ENCODE results near the gene AIP.
A peak's percentile ranks its signal among the peaks of the same experiment; 100 is the strongest.

AIP gene

GRCh38 chr11:67499808-67500483 lies 17.1 kb downstream of the AIP start:
- CTCF ChIA-PET: interaction anchor here (0.6 kb wide), 1 partner anchor 130 kb away, joined by 5 read pairs; no protein-coding TSS in a partner anchor
- Histone ChIP-seq H3K36me3 (ENCODE audit: control insufficient read depth in 2 of 2, insufficient read depth in 1 of 2, low read length in 2 of 2) (peaks cover 0 to 72% of the 10 kb centered on the region in 2 experiments; a peak in 1 of 3 replicates), H3K9me3 (ENCODE audit: control insufficient read depth, insufficient read depth, low read depth, low read length) (no peaks in the 10 kb centered on the region), H3K27ac (ENCODE audit: extremely low read depth, low read depth, low read length) (no peak overlapping the region), H3K4me1 (ENCODE audit: control insufficient read depth, insufficient read depth, low read length) (no peaks in the 10 kb centered on the region), H3K4me3 (ENCODE audit: low read depth, low read length) (no peak overlapping the region)
- TF ChIP-seq ZNF707 (tag by site-specific recombination; IDR thresholded peaks at IDR 0.05): no peak
- TF ChIP-seq ZNF175 (tag by site-specific recombination; IDR thresholded peaks at IDR 0.05): no peak
- TF ChIP-seq ZNF391 (tag by site-specific recombination; IDR thresholded peaks at IDR 0.05; ENCODE audit: borderline replicate concordance, low read depth): no peak
- no peak for TF ChIP-seq REST (tag by site-specific recombination; IDR thresholded peaks at IDR 0.05)
- TF ChIP-seq ZNF768 (tag by site-specific recombination; IDR thresholded peaks at IDR 0.05): no peak
- no peak for TF ChIP-seq ZSCAN5A (tag by site-specific recombination; IDR thresholded peaks at IDR 0.05)
- no peak for TF ChIP-seq ZNF10 (tag by site-specific recombination; IDR thresholded peaks at IDR 0.05)
- no peak for TF ChIP-seq SALL2 (tag by site-specific recombination; IDR thresholded peaks at IDR 0.05; ENCODE audit: borderline replicate concordance)
- no peak for TF ChIP-seq ZNF510 (tag by site-specific recombination; IDR thresholded peaks at IDR 0.05; ENCODE audit: insufficient replicate concordance)
- TF ChIP-seq SP2 (tag by site-specific recombination; IDR thresholded peaks at IDR 0.05): no peak
- TF ChIP-seq ZNF555 (tag by site-specific recombination; conservative IDR thresholded peaks at IDR 0.05): no peak
- no peak for TF ChIP-seq ZNF560 (tag by site-specific recombination; IDR thresholded peaks at IDR 0.05; ENCODE audit: borderline replicate concordance)
- TF ChIP-seq ZNF221 (tag by site-specific recombination; IDR thresholded peaks at IDR 0.05; ENCODE audit: borderline replicate concordance): no peak
- TF ChIP-seq REPIN1 (tag by site-specific recombination; IDR thresholded peaks at IDR 0.05; ENCODE audit: low read depth): no peak
- no peak for TF ChIP-seq ZSCAN23 (tag by site-specific recombination; IDR thresholded peaks at IDR 0.05)
- TF ChIP-seq ZNF16 (tag by site-specific recombination; IDR thresholded peaks at IDR 0.05; ENCODE audit: low read depth): no peak
- no peak for TF ChIP-seq HOXA7 (CRISPR knock-in tag; IDR thresholded peaks at IDR 0.05; ENCODE audit: borderline replicate concordance)
- TF ChIP-seq PRDM1 (tag by site-specific recombination; IDR thresholded peaks at IDR 0.05): no peak
- TF ChIP-seq ZNF501 (tag by site-specific recombination; IDR thresholded peaks at IDR 0.05): no peak
- POLR2A ChIA-PET: no interaction called here

- no peak overlapping the region for H3K4me3 ChIP-seq (ENCODE audit: low read depth, low read length)
- CTCF ChIA-PET: no interaction called here
- POLR2A ChIA-PET: no interaction called here
- H3K9me3 ChIP-seq (ENCODE audit: control insufficient read depth, insufficient read depth, low read depth, low read length): no peaks in the 10 kb centered on the region
- H3K36me3 ChIP-seq (ENCODE audit: control insufficient read depth in 2 of 2, insufficient read depth in 1 of 2, low read length in 2 of 2): peaks cover 0 to 67% of the 10 kb centered on the region in 2 experiments; a peak in 1 of 3 replicates
- H3K4me1 ChIP-seq (ENCODE audit: control insufficient read depth, insufficient read depth, low read length): no peaks in the 10 kb centered on the region
- H3K27ac ChIP-seq (ENCODE audit: extremely low read depth, low read depth, low read length): no peak overlapping the region
- TF ChIP-seq SP2 (tag by site-specific recombination; IDR thresholded peaks at IDR 0.05): 0 out of 2 replicates have a peak, but pooled peaks have one; percentile 10
- no peak for TF ChIP-seq PRDM2 (tag by site-specific recombination; IDR thresholded peaks at IDR 0.05; ENCODE audit: borderline replicate concordance)
- TF ChIP-seq EGR2 (tag by site-specific recombination; IDR thresholded peaks at IDR 0.05; ENCODE audit: low read depth): peak; percentile 38; the same call in 1 of the 2 replicates
- no peak for TF ChIP-seq ZNF239 (tag by site-specific recombination; IDR thresholded peaks at IDR 0.05)
- TF ChIP-seq ZNF521 (tag by site-specific recombination; IDR thresholded peaks at IDR 0.05): no peak
- TF ChIP-seq ZNF621 (tag by site-specific recombination; IDR thresholded peaks at IDR 0.05): no peak
- no peak for TF ChIP-seq ZNF114 (tag by site-specific recombination; IDR thresholded peaks at IDR 0.05)
- no peak for TF ChIP-seq ZNF544 (tag by site-specific recombination; IDR thresholded peaks at IDR 0.05)
Observed at GRCh38 chr11:67500484-67500821, 17.6 kb downstream of the AIP start.

Measured in HEK293 (cell line).